K562 (cell line): ENCODE measurements around the gene OR8B12. TPM values are rescaled to one million over a fixed set of nuclear protein-coding genes. Genes with fewer than 3 reads are reported as not detected.

Experiments
- ATAC-seq: fragments of 200-7000 bp; cut with Tn5 transposase; 3 replicates; pipeline ENCODE4 v1.9.1; 2020; ENCODE audit warnings: moderate library complexity
- BruUV-seq: library from RNA; stranded (reverse); fragments of 400-500 nt; replicated peaks from 2 replicates; lab custom pipeline; 2021; lab: Mats Ljungman, UMichigan
- CTCF ChIA-PET: fragments of 300-600 bp; formaldehyde crosslinking; extraction: SDS; loops from one replicate; lab custom pipeline; 2021; ENCODE audit warnings: low intra/inter-chr PET ratio; lab: Yijun Ruan, JAX
- POLR2A ChIA-PET: fragments of 300-600, 350-650 bp; sonication (Branson Sonifier 250); formaldehyde crosslinking; extraction: SDS; loops from one replicate; lab custom pipeline; 2021; ENCODE audit warnings: antibody characterized with exemption, inconsistent platforms; lab: Yijun Ruan, JAX
- DNase-seq, 4 experiments: peaks; one replicate each; pipeline versions ENCODE4 v3.0.0 to v3.0.0-alpha.2; 2011 to 2018; ENCODE audit warnings: low spot score in 3 of 4, mixed read lengths in 3 of 4; ENCODE audit errors: extremely low read depth in 1 of 4
- FAIRE-seq: peaks from 2 replicates; lab custom pipeline; 2011; peaks lifted over from hg19 to GRCh38; lab: Jason Lieb, UNC
- H2AFZ ChIP-seq: 2 replicates; pipeline ENCODE4 v1.6.0; 2011; ENCODE audit warnings: low read depth, low read length, control low read depth, inconsistent platforms
- H3K27ac ChIP-seq: fragments of 200-600 bp; 3 replicates; pipeline ENCODE4 v1.8.0; 2011; ENCODE audit warnings: low read depth, mild to moderate bottlenecking, control low read depth, inconsistent platforms, low read length, moderate library complexity, mixed read lengths; ENCODE audit errors: extremely low read depth
- H3K27me3 ChIP-seq, 2 experiments: fragments of 300-600 bp in 1 of 2; 2 replicates in 1 of 2; 3 replicates in 1 of 2; pipeline versions ENCODE4 v1.6.0 to v1.8.0; 2011; ENCODE audit warnings: inconsistent platforms in 2 of 2, low read length in 2 of 2, mild to moderate bottlenecking in 1 of 2, mixed read lengths in 1 of 2, moderate library complexity in 1 of 2; ENCODE audit not compliant: control insufficient read depth in 2 of 2, insufficient read depth in 2 of 2
- H3K36me3 ChIP-seq: fragments of 300-600 bp; 3 replicates; pipeline ENCODE4 v1.8.0; 2011; ENCODE audit warnings: mild to moderate bottlenecking, low read length, inconsistent platforms; ENCODE audit not compliant: control insufficient read depth, insufficient read depth
- H3K4me1 ChIP-seq, 2 experiments: fragments of 200-600 bp in 1 of 2; replicated peaks in 1 of 2; 2 replicates in 1 of 2; 3 replicates in 1 of 2; pipeline versions ENCODE4 v1.5.1 to v1.8.0; 2011; ENCODE audit warnings: inconsistent platforms in 2 of 2, low read length in 2 of 2, mild to moderate bottlenecking in 1 of 2, mixed read lengths in 1 of 2, moderate library complexity in 1 of 2; ENCODE audit not compliant: control insufficient read depth in 2 of 2, insufficient read depth in 2 of 2
- H3K4me2 ChIP-seq: 2 replicates; pipeline ENCODE4 v1.6.1; 2011; ENCODE audit warnings: low read length, control low read depth, inconsistent platforms, mixed read lengths; ENCODE audit not compliant: insufficient read depth
- H3K4me3 ChIP-seq: fragments of 200-600 bp; sonication (generic), shearing (Covaris generic); 2 replicates; pipeline ENCODE4 v1.5.1; 2016; ENCODE audit warnings: control low read depth, inconsistent platforms
- H3K79me2 ChIP-seq: fragments of 200-600 bp; 3 replicates; pipeline ENCODE4 v1.8.0; 2011; ENCODE audit warnings: low read length, inconsistent platforms; ENCODE audit not compliant: control insufficient read depth, insufficient read depth
- H3K9ac ChIP-seq, 2 experiments: 2 replicates each; pipeline versions ENCODE4 v1.6.0 to v1.6.1; 2011; ENCODE audit warnings: low read depth in 2 of 2, low read length in 2 of 2, control low read depth in 1 of 2, inconsistent platforms in 1 of 2, mild to moderate bottlenecking in 1 of 2, mixed read lengths in 1 of 2; ENCODE audit not compliant: insufficient read depth in 1 of 2
- H3K9me1 ChIP-seq: one replicate; pipeline ENCODE4 v1.6.0; 2011; ENCODE audit warnings: inconsistent platforms, mild to moderate bottlenecking, low read length, moderate library complexity; ENCODE audit not compliant: control insufficient read depth, insufficient read depth
- H3K9me3 ChIP-seq: replicated peaks from 2 replicates; pipeline ENCODE4 v1.5.1; 2011; ENCODE audit warnings: low read depth, low read length, inconsistent platforms; ENCODE audit not compliant: control insufficient read depth, insufficient read depth
- H4K20me1 ChIP-seq: replicated peaks from 2 replicates; pipeline ENCODE4 v1.6.1; 2011; ENCODE audit warnings: low read length, inconsistent platforms, mixed read lengths; ENCODE audit not compliant: control insufficient read depth, insufficient read depth
- EP400 ChIP-seq: fragments of 450-650 bp; IDR thresholded peaks from 2 replicates; pipeline ENCODE4 v1.6.1; 2017; ENCODE audit warnings: antibody characterized with exemption, mild to moderate bottlenecking, moderate library complexity
- MTA1 ChIP-seq: fragments of 450-650 bp; IDR thresholded peaks from 2 replicates; pipeline ENCODE4 v1.6.1; 2017; ENCODE audit warnings: borderline replicate concordance
- NBN ChIP-seq: fragments of 450-650 bp; IDR thresholded peaks from 2 replicates; pipeline ENCODE4 v1.6.1; 2016; ENCODE audit warnings: low read depth, mild to moderate bottlenecking
- NR2F6 ChIP-seq: fragments of 450-650 bp; formaldehyde crosslinking; IDR thresholded peaks from 2 replicates; pipeline ENCODE4 v1.4.0; 2020; ENCODE audit warnings: mild to moderate bottlenecking
- POLR2AphosphoS2 ChIP-seq: IDR thresholded peaks from 2 replicates; pipeline ENCODE4 v1.6.1; 2012; ENCODE audit warnings: low read length, improper control_type of control experiment
- YBX1 ChIP-seq: fragments of 450-650 bp; IDR thresholded peaks from 2 replicates; pipeline ENCODE4 v1.7.1; 2016; ENCODE audit warnings: mild to moderate bottlenecking
- ZBTB17 ChIP-seq: fragments of 450-650 bp; formaldehyde crosslinking; IDR thresholded peaks from 2 replicates; pipeline ENCODE4 v1.4.0; 2020; ENCODE audit warnings: mild to moderate bottlenecking
- WGBS: fragments of 100-300 bp; shearing (Covaris generic); methylation state at CpG from one replicate; pipeline ENCODE4 v1.1.6; 2016; ENCODE audit warnings: low coverage, mixed read lengths; ENCODE audit not compliant: insufficient coverage; ENCODE audit errors: missing lambda C conversion rate; 5-methylcytosine and 5-hydroxymethylcytosine counted together
- in situ Hi-C: fragments of 300-500 bp; cut with MboI; formaldehyde crosslinking; loops from 4 replicates; pipeline ENCODE4 v1.15.0; 2018; ENCODE audit warnings: inconsistent platforms, mixed read lengths
- intact Hi-C: fragments of 100-400 bp; cut with micrococcal nuclease; formaldehyde crosslinking; loops from 2 replicates; pipeline ENCODE4 v1.14.2; 2022
- polyA plus RNA-seq, 8 experiments: library from polyadenylated mRNA; depleted of rRNA in 4 of 8; stranded (reverse) in 5 of 8; unstranded in 3 of 8; fragments of >200 nt; fragmentation: Nextera tagmentation in 2 of 8; fragmentation: Illumina TruSeq in 1 of 8; extraction: Ambion mirVana in 2 of 8; extraction: Trizol in 1 of 8; gene quantifications; 2 replicates each; pipeline versions ENCODE4 v1.2.1 to v1.2.3, GENCODE V29; 2011 to 2014; ENCODE audit warnings: inconsistent platforms in 1 of 8, missing spikeins in 1 of 8
- total RNA-seq, 7 experiments: library from RNA; depleted of rRNA in 6 of 7; stranded (reverse); fragments of >200 nt in 6 of 7; fragmentation: Illumina TruSeq in 2 of 7; extraction: Trizol in 2 of 7; gene quantifications; 2 replicates each; pipeline versions ENCODE4 v1.2.1 to v1.2.3, GENCODE V29; 2011 to 2021; ENCODE audit warnings: low replicate concordance in 1 of 7
- TF ChIP-seq, protein P1 (sequence below): sonication (generic); formaldehyde crosslinking; IDR thresholded peaks from 2 replicates; pipeline ENCODE4 v1.9.0; 2022; ENCODE audit warnings: mild to moderate bottlenecking, missing genetic modification reagents

The OR8B12 gene
- total and polyA plus RNA-seq, 9 of the 15 experiments (the other 6 are each of a cell fraction or from before 2014, with no cell fraction given) = 0.06 TPM; not detected in 8

- in situ Hi-C loops = loop anchor here (25.0 kb wide), 1 partner anchor 516 kb away; no protein-coding TSS in a partner anchor
- no peak for ATAC-seq
- Histone ChIP-seq H3K79me2 (no peaks in the 10 kb centered on the region), H3K9me3 (no peaks in the 10 kb centered on the region), H3K27me3 (no peaks in the 10 kb centered on the region), H3K9me1 (no peaks in the 10 kb centered on the region), H3K27ac (no peak overlapping the region), H3K4me3 (no peak overlapping the region), H4K20me1 (no peaks in the 10 kb centered on the region), H3K4me1 (peaks cover 0 to 5% of the 10 kb centered on the region in 2 experiments; a peak in 3 of 5 replicates), H3K9ac (no peak overlapping the region), H3K4me2 (no peak overlapping the region), H3K36me3 (no peaks in the 10 kb centered on the region), H2AFZ (no peak overlapping the region)
- 11% methylated on average over 4 of the region's 4 CpGs for WGBS
- BruUV-seq = no TSS peak
- intact Hi-C loops = no loop called here
- POLR2A ChIA-PET = interaction anchor here (1.1 kb wide), 1 partner anchor 220 kb away, joined by 4 read pairs; no protein-coding TSS in a partner anchor
- peak; percentile 40 for FAIRE-seq
- CTCF ChIA-PET = no interaction called here
- no peak for TF ChIP-seq POLR2AphosphoS2
- TF ChIP-seq MTA1 = no peak
- TF ChIP-seq EP400 = no peak
- TF ChIP-seq ZBTB17 = no peak
- no peak for TF ChIP-seq YBX1
- TF ChIP-seq, protein P1, sequence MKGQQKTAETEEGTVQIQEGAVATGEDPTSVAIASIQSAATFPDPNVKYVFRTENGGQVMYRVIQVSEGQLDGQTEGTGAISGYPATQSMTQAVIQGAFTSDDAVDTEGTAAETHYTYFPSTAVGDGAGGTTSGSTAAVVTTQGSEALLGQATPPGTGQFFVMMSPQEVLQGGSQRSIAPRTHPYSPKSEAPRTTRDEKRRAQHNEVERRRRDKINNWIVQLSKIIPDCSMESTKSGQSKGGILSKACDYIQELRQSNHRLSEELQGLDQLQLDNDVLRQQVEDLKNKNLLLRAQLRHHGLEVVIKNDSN (CRISPR knock-in tag) = no peak
- no peak for TF ChIP-seq NBN
- no peak for TF ChIP-seq NR2F6 (CRISPR knock-in tag)
- no peak for DNase-seq
Measured at GRCh38 chr11:124578761-124579160, 35.3 kb upstream of the OR8B12 start.
